H1 (cell line): ENCODE results near the gene HMOX2. TPM values are rescaled to one million over a fixed set of nuclear protein-coding genes. Genes with fewer than 3 reads are reported as not detected.
A peak's percentile ranks its signal among the peaks of the same experiment; 100 is the strongest.

Experiments
- CTCF ChIA-PET: fragments of 300-600 bp; sonication (Branson Sonifier 250); formaldehyde crosslinking; loops from one replicate; lab custom pipeline; 2021; ENCODE audit not compliant: partially characterized antibody; lab: Charles Lee
- POLR2A ChIA-PET: fragments of 300-600 bp; sonication (Branson Sonifier 250); formaldehyde crosslinking; loops from one replicate; lab custom pipeline; 2021; ENCODE audit warnings: inconsistent platforms; ENCODE audit not compliant: partially characterized antibody; lab: Charles Lee
- DNase-seq, 2 experiments: peaks; one replicate each; pipeline versions ENCODE4 v3.0.0 to v3.0.0-alpha.2; 2010 to 2022; ENCODE audit warnings: low spot score in 2 of 2, low read depth in 1 of 2, mixed read lengths in 1 of 2
- FAIRE-seq: peaks from 2 replicates; lab custom pipeline; 2011; peaks lifted over from hg19 to GRCh38; lab: Jason Lieb, UNC
- H2AFZ ChIP-seq: 2 replicates; pipeline ENCODE4 v1.8.1; 2012; ENCODE audit warnings: low read length, inconsistent platforms
- H2AK5ac ChIP-seq: 2 replicates; pipeline ENCODE4 v1.6.1; 2013; ENCODE audit warnings: low read depth, low read length
- H2BK120ac ChIP-seq: replicated peaks from 2 replicates; pipeline ENCODE3; 2013; ENCODE audit warnings: low read depth, low read length, inconsistent platforms
- H2BK12ac ChIP-seq: 2 replicates; pipeline ENCODE4 v1.6.1; 2013; ENCODE audit warnings: low read depth, low read length
- H2BK15ac ChIP-seq: 2 replicates; pipeline ENCODE4 v1.6.1; 2013; ENCODE audit warnings: low read length
- H2BK20ac ChIP-seq: 2 replicates; pipeline ENCODE4 v1.6.1; 2013; ENCODE audit warnings: low read length
- H2BK5ac ChIP-seq: 2 replicates; pipeline ENCODE4 v1.6.1; 2013; ENCODE audit warnings: low read depth, low read length
- H3K14ac ChIP-seq: 2 replicates; pipeline ENCODE4 v1.6.1; 2013; ENCODE audit warnings: inconsistent platforms; ENCODE audit not compliant: insufficient read length
- H3K18ac ChIP-seq: 2 replicates; pipeline ENCODE4 v1.6.1; 2013; ENCODE audit warnings: low read length; ENCODE audit errors: extremely low read depth
- H3K23ac ChIP-seq: 2 replicates; pipeline ENCODE4 v1.6.1; 2013; ENCODE audit warnings: inconsistent platforms; ENCODE audit not compliant: insufficient read length
- H3K23me2 ChIP-seq: 2 replicates; pipeline ENCODE4 v1.6.1; 2013; ENCODE audit warnings: low read depth, low read length
- H3K27ac ChIP-seq: 2 replicates; pipeline ENCODE4 v1.6.1; 2011; ENCODE audit warnings: low read depth, low read length, inconsistent platforms
- H3K27me3 ChIP-seq, 4 experiments: replicated peaks in 1 of 4; 1 replicate in 1 of 4; 2 replicates in 3 of 4; pipeline versions ENCODE4 v1.6.1 to v1.8.1; 2011 to 2013; ENCODE audit warnings: low read length in 3 of 4, mild to moderate bottlenecking in 3 of 4, inconsistent platforms in 2 of 4, mixed read lengths in 2 of 4, moderate library complexity in 1 of 4; ENCODE audit not compliant: control insufficient read depth in 3 of 4, insufficient read depth in 3 of 4; ENCODE audit errors: extremely low read depth in 1 of 4
- H3K36me3 ChIP-seq, 4 experiments: 2 replicates each; pipeline versions ENCODE4 v1.6.1 to v1.8.1; 2011 to 2013; ENCODE audit warnings: mild to moderate bottlenecking in 4 of 4, low read length in 3 of 4, moderate library complexity in 2 of 4, control low read depth in 1 of 4, inconsistent platforms in 1 of 4; ENCODE audit not compliant: insufficient read depth in 4 of 4, control insufficient read depth in 2 of 4
- H3K4ac ChIP-seq: replicated peaks from 2 replicates; pipeline ENCODE3; 2013; ENCODE audit warnings: low read length, low read depth, mixed read lengths, inconsistent platforms; ENCODE audit not compliant: insufficient read length
- H3K4me1 ChIP-seq, 4 experiments: replicated peaks in 1 of 4; 1 replicate in 1 of 4; 2 replicates in 3 of 4; pipeline versions ENCODE4 v1.6.1 to v1.8.1; 2011 to 2013; ENCODE audit warnings: low read length in 3 of 4, inconsistent platforms in 2 of 4, mixed read lengths in 1 of 4; ENCODE audit not compliant: insufficient read depth in 4 of 4, control insufficient read depth in 3 of 4
- H3K4me2 ChIP-seq, 2 experiments: 2 replicates each; pipeline versions ENCODE4 v1.6.1 to v1.8.1; 2011 to 2013; ENCODE audit warnings: low read depth in 2 of 2, low read length in 2 of 2, control low read depth in 1 of 2, inconsistent platforms in 1 of 2, mild to moderate bottlenecking in 1 of 2; ENCODE audit not compliant: insufficient read depth in 1 of 2
- H3K4me3 ChIP-seq, 4 experiments: fragments of 200-600, 300-600 bp in 1 of 4; sonication (generic), shearing (Covaris generic), sonication (Bioruptor Twin) in 1 of 4; 2 replicates each; pipeline versions ENCODE4 v1.5.1 to v1.8.1; 2011 to 2016; ENCODE audit warnings: low read length in 4 of 4, low read depth in 3 of 4, control low read depth in 2 of 4, inconsistent platforms in 2 of 4, mild to moderate bottlenecking in 2 of 4, mixed read lengths in 1 of 4, moderate library complexity in 1 of 4; ENCODE audit not compliant: insufficient read depth in 2 of 4; ENCODE audit errors: extremely low read depth in 1 of 4
- H3K56ac ChIP-seq: replicated peaks from 2 replicates; pipeline ENCODE3; 2013; ENCODE audit warnings: low read depth, mild to moderate bottlenecking, mixed read lengths, low read length, inconsistent platforms; ENCODE audit not compliant: insufficient read length
- H3K79me1 ChIP-seq: 2 replicates; pipeline ENCODE4 v1.6.1; 2013; ENCODE audit warnings: low read depth, low read length, control low read depth
- H3K79me2 ChIP-seq, 2 experiments: 2 replicates each; pipeline versions ENCODE4 v1.6.1 to v1.8.1; 2012 to 2013; ENCODE audit warnings: low read length in 2 of 2, mild to moderate bottlenecking in 2 of 2, inconsistent platforms in 1 of 2; ENCODE audit not compliant: insufficient read depth in 2 of 2, control insufficient read depth in 1 of 2
- H3K9ac ChIP-seq, 4 experiments: replicated peaks in 1 of 4; 1 replicate in 1 of 4; 2 replicates in 3 of 4; pipeline versions ENCODE4 v1.6.1 to v1.8.1; 2011 to 2013; ENCODE audit warnings: low read depth in 3 of 4, low read length in 3 of 4, control low read depth in 2 of 4, mild to moderate bottlenecking in 2 of 4, moderate library complexity in 2 of 4, inconsistent platforms in 1 of 4; ENCODE audit errors: extremely low read depth in 1 of 4
- H3K9me3 ChIP-seq, 2 experiments: 2 replicates each; pipeline versions ENCODE4 v1.6.1 to v1.8.1; 2012 to 2013; ENCODE audit warnings: mild to moderate bottlenecking in 2 of 2, moderate library complexity in 2 of 2, control low read depth in 1 of 2, inconsistent platforms in 1 of 2, low read depth in 1 of 2, low read length in 1 of 2, mixed read lengths in 1 of 2; ENCODE audit not compliant: insufficient read depth in 2 of 2
- H4K20me1 ChIP-seq, 2 experiments: replicated peaks in 1 of 2; 2 replicates each; pipeline versions ENCODE3 to v1.8.1; 2011 to 2013; ENCODE audit warnings: inconsistent platforms in 2 of 2, low read length in 2 of 2, mild to moderate bottlenecking in 1 of 2; ENCODE audit not compliant: insufficient read depth in 2 of 2, control insufficient read depth in 1 of 2
- H4K5ac ChIP-seq: 2 replicates; pipeline ENCODE4 v1.6.1; 2013; ENCODE audit warnings: low read length, low read depth, mixed read lengths, inconsistent platforms; ENCODE audit not compliant: insufficient read length
- H4K8ac ChIP-seq: 2 replicates; pipeline ENCODE4 v1.8.0; 2013; ENCODE audit warnings: mild to moderate bottlenecking, moderate library complexity, low read length, inconsistent platforms; ENCODE audit not compliant: insufficient read depth; ENCODE audit errors: extremely low read depth
- H4K91ac ChIP-seq: replicated peaks from 2 replicates; pipeline ENCODE3; 2013; ENCODE audit warnings: low read length, mixed read lengths, inconsistent platforms; ENCODE audit not compliant: insufficient read length
- RFX5 ChIP-seq: IDR thresholded peaks from 2 replicates; pipeline ENCODE4 v1.6.1; 2011; ENCODE audit warnings: low read depth, low read length, improper control_type of control experiment, borderline replicate concordance
- YY1 ChIP-seq: IDR thresholded peaks from 2 replicates; pipeline ENCODE4 v1.6.1; 2011; ENCODE audit warnings: low read depth, mild to moderate bottlenecking, low read length
- WGBS, 2 experiments: shearing (Covaris generic) in 1 of 2; methylation state at CpG; one replicate each; pipeline versions ENCODE4 v1.1.6 to v1.1.7; 2013 to 2015; ENCODE audit warnings: low lambda C conversion rate in 2 of 2, mixed read lengths in 2 of 2, inconsistent platforms in 1 of 2, low coverage in 1 of 2, missing lambda C conversion rate in 1 of 2; ENCODE audit not compliant: insufficient replicate concordance in 2 of 2, insufficient coverage in 1 of 2, insufficient read length in 1 of 2; ENCODE audit errors: extremely low coverage in 1 of 2, missing lambda C conversion rate in 1 of 2; 5-methylcytosine and 5-hydroxymethylcytosine counted together
- polyA plus RNA-seq, 7 experiments: library from polyadenylated mRNA; depleted of rRNA in 3 of 7; stranded (reverse) in 5 of 7; unstranded in 2 of 7; fragments of >200 nt in 5 of 7; fragments of 200-250 nt in 2 of 7; gene quantifications; 1 replicate in 5 of 7; 2 replicates in 1 of 7; 4 replicates in 1 of 7; pipeline versions ENCODE4 v1.2.1 to v1.2.3, GENCODE V29; 2011 to 2013; ENCODE audit warnings: missing spikeins in 2 of 7, mixed read lengths in 2 of 7
- total RNA-seq: library from RNA; stranded (reverse); fragmentation: NEBNext Ultra II Directional; extraction: Animal tissue kit (Norgen Biotek cat#: 25700); gene quantifications from 2 replicates; pipeline ENCODE4 v1.2.1, GENCODE V29; 2021

HMOX2 gene
- total and polyA plus RNA-seq, 2 of the 8 experiments (the other 6 are each of a cell fraction or from before 2014, with no cell fraction given), result 36.5 to 48.4 TPM

- Histone ChIP-seq H4K5ac (no peak overlapping the region), H2BK5ac (no peak overlapping the region), H2BK12ac (no peak overlapping the region), H3K4me1 (no peaks in the 10 kb centered on the region), H4K8ac (no peak overlapping the region), H3K27ac (no peak overlapping the region), H2AK5ac (0 out of 2 replicates have a peak overlapping the region, but pooled peaks have one; percentile 17), H4K91ac (no peak overlapping the region), H3K27me3 (no peaks in the 10 kb centered on the region), H3K79me2 (no peaks in the 10 kb centered on the region), H4K20me1 (no peaks in the 10 kb centered on the region), H3K23me2 (no peaks in the 10 kb centered on the region), H3K23ac (no peak overlapping the region), H3K56ac (no peak overlapping the region), H3K9ac (no peak overlapping the region), H3K18ac (no peak overlapping the region), H2BK15ac (no peak overlapping the region), H2BK120ac (no peak overlapping the region), H3K4me3 (no peak overlapping the region), H3K14ac (no peak overlapping the region), H3K4me2 (no peak overlapping the region), H3K79me1 (no peaks in the 10 kb centered on the region), H3K9me3 (no peaks in the 10 kb centered on the region), H3K4ac (no peak overlapping the region), H3K36me3 (no peaks in the 10 kb centered on the region), H2BK20ac (no peak overlapping the region), H2AFZ (no peak overlapping the region)
- TF ChIP-seq YY1 (no peak), RFX5 (no peak)
- 92% methylated on average over 13 of the region's 13 CpGs; no CpG with 5 or more reads in 1 of the 2 experiments for WGBS, 2 experiments
- no peak for DNase-seq
- CTCF ChIA-PET, result interaction anchor here (0.6 to 40.7 kb wide), 16 partner anchors 8 to 113 kb away, joined by 3 to 968 read pairs (median 6); partner anchors contain the start of genes C16orf96 and CDIP1
- POLR2A ChIA-PET, result interaction anchor here (0.5 to 2.2 kb wide), 6 partner anchors 9 to 145 kb away, joined by 3 to 8 read pairs (median 4); partner anchors contain the start of gene CDIP1
- no peak for FAIRE-seq
These were observed 71.9 kb downstream of the HMOX2 start for GRCh38 chr16:4548124-4548523.
